Uterus (tissue), 4 donors: Measurements from ENCODE around the gene MRPS35. TPM values are rescaled to one million over a fixed set of nuclear protein-coding genes. Genes with fewer than 3 reads are reported as not detected.

Source experiments
- DNase-seq, 2 donors: peaks; one replicate each; pipeline ENCODE4 v3.0.0-alpha.2; 2019 to 2020
- H3K27ac ChIP-seq, 2 donors: fragments of 200-600 bp; sonication (generic); 1 replicate in 1 of 2; 2 replicates in 1 of 2; pipeline ENCODE4 v1.5.1; 2016 to 2018
- H3K27me3 ChIP-seq, 2 donors: fragments of 200-600 bp; sonication (generic); one replicate each; pipeline ENCODE4 v1.5.1; 2018 to 2019; ENCODE audit warnings: control low read depth in 1 of 2
- H3K36me3 ChIP-seq, 2 donors: fragments of 200-600 bp; sonication (generic); one replicate each; pipeline ENCODE4 v1.5.1; 2019; ENCODE audit warnings: control low read depth in 1 of 2
- H3K4me1 ChIP-seq, 2 donors: fragments of 200-600 bp; sonication (generic); one replicate each; pipeline ENCODE4 v1.5.1; 2018 to 2019; ENCODE audit warnings: control low read depth in 1 of 2
- H3K4me3 ChIP-seq, 2 donors: fragments of 200-600 bp; sonication (generic); 1 replicate in 1 of 2; 2 replicates in 1 of 2; pipeline ENCODE4 v1.5.1; 2018 to 2019; ENCODE audit warnings: mild to moderate bottlenecking in 1 of 2
- H3K9me3 ChIP-seq, 2 donors: fragments of 200-600 bp; sonication (generic); one replicate each; pipeline ENCODE4 v1.5.1; 2019; ENCODE audit warnings: control low read depth in 1 of 2
- CTCF ChIP-seq, 4 experiments: fragments of 200-600 bp in 2 of 4; fragments of 450-650 bp in 2 of 4; sonication (generic) in 2 of 4; IDR thresholded peaks; one replicate each; pipeline ENCODE4 v1.5.1; 2016 to 2019; ENCODE audit warnings: antibody characterized with exemption in 4 of 4, mild to moderate bottlenecking in 2 of 4, moderate library complexity in 1 of 4
- POLR2A ChIP-seq, 2 donors: fragments of 450-650 bp; IDR thresholded peaks; one replicate each; pipeline ENCODE4 v1.6.1; 2016; ENCODE audit warnings: antibody characterized with exemption in 2 of 2, mild to moderate bottlenecking in 1 of 2, moderate library complexity in 1 of 2
- intact Hi-C: fragments of 100-400 bp; cut with DNase I; formaldehyde crosslinking; loops from one replicate; pipeline ENCODE4 v1.15.1; 2023; ENCODE audit warnings: low total_unique reads
- small RNA-seq: library from RNA; depleted of rRNA; stranded (forward); fragments of <200 nt; gene quantifications from one replicate; pipeline ENCODE3, GENCODE V24; 2016
- total RNA-seq, 4 donors: library from RNA; depleted of rRNA in 3 of 4; stranded (reverse); fragments of >200 nt in 3 of 4; gene quantifications; one replicate each; pipeline versions ENCODE4 v1.1.0 to v1.2.4, GENCODE V29; 2014 to 2023
- donor health status: DM: yes; HTN: yes; CAD: no.

Gene MRPS35
- total RNA-seq, 4 donors from 2014 or later = 40.9 to 66.9 (median 55.9) TPM

- intact Hi-C loops = no loop called here
Observed at GRCh38 chr12:27801630-27802029, 91.0 kb downstream of the MRPS35 start.

DNA sequence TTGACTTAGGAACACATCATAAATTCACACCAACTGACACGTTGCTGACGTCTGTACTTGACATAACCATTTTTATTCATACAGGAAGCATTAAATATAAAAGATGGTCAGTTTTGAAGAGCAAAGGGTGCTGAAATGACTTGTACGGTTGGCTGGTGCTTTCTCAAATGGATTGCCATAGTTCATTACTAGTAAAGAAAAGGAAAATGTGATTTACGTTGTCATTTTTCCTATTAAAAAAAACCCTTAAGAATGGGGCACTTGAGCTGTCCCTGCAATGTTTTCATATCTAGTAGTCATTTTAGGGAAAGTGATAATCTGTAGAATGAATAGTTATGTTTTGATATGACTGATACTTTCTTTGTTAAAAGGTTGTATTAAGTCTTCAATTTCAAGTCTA, 91.9 kb downstream of the MRPS35 start:
- DNase-seq = no peak
- Histone ChIP-seq H3K4me3 (no peak overlapping the region), H3K27ac (no peak overlapping the region), H3K36me3 (no peaks in the 10 kb centered on the region), H3K27me3 (no peaks in the 10 kb centered on the region), H3K9me3 (no peaks in the 10 kb centered on the region), H3K4me1 (no peaks in the 10 kb centered on the region)
- TF ChIP-seq POLR2A (IDR thresholded peaks at IDR 0.05) (no peak), CTCF (IDR thresholded peaks at IDR 0.05) (no peak)
- intact Hi-C loops = no loop called here

More at GRCh38 chr12:27801630-27802029, 91.0 kb downstream of the MRPS35 start:
- H3K27ac ChIP-seq = no peak overlapping the region
- no peak for TF ChIP-seq CTCF (IDR thresholded peaks at IDR 0.05)
- TF ChIP-seq POLR2A (IDR thresholded peaks at IDR 0.05) = no peak
- H3K27me3 ChIP-seq = no peaks in the 10 kb centered on the region
- DNase-seq = no peak
- no peaks in the 10 kb centered on the region for H3K9me3 ChIP-seq
- H3K4me1 ChIP-seq = no peaks in the 10 kb centered on the region
- H3K36me3 ChIP-seq = no peaks in the 10 kb centered on the region
- no peak overlapping the region for H3K4me3 ChIP-seq

DNA sequence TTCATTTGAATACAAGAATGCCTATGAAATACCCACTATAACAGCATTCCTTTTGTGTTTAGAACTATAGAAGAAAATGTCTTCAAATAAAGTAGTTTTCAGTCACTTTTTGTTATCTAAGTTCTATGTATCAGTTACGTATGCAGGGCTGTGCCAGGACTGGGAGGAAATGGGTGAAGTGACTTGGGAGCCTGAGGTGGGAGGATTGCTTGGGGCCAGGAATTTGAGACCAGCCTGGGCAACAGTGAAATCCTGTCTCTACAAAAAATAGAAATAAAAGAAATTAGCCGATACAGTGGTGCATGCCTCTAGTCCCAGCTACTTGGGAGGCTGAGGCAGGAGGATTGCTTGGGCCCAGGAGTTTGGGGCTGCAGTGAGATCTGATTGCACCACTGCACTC, 92.3 kb downstream of the MRPS35 start:
- intact Hi-C loops = no loop called here
- Histone ChIP-seq H3K4me3 (no peak overlapping the region), H3K27ac (no peak overlapping the region), H3K27me3 (no peaks in the 10 kb centered on the region), H3K9me3 (no peaks in the 10 kb centered on the region), H3K4me1 (no peaks in the 10 kb centered on the region), H3K36me3 (no peaks in the 10 kb centered on the region)
- no peak for DNase-seq
- TF ChIP-seq POLR2A (IDR thresholded peaks at IDR 0.05) = no peak
- TF ChIP-seq CTCF (IDR thresholded peaks at IDR 0.05) = no peak

DNA sequence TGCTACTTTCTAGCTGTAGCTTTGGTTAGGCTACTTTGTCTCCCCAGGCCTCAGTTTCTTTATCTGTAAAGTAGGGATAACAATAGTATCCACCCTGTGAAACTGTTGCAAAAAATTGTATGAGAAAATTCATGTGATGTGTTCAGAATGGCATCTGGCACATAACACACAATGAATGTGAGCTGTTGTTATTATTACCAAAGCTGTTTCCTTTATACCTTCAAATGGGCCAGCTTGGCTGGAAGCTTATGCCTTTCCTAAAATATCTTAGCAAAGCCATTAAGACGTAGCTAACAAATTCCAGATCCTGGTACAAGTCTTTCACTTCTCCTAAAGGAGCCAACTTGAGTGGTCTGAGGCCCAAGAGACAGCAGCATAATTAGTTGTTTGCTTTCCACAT, 94.6 kb downstream of the MRPS35 start:
- Histone ChIP-seq H3K27ac (no peak overlapping the region), H3K27me3 (no peaks in the 10 kb centered on the region), H3K4me3 (no peak overlapping the region), H3K36me3 (no peaks in the 10 kb centered on the region), H3K9me3 (no peaks in the 10 kb centered on the region), H3K4me1 (no peaks in the 10 kb centered on the region)
- DNase-seq = no peak
- no peak for TF ChIP-seq POLR2A (IDR thresholded peaks at IDR 0.05)
- no peak for TF ChIP-seq CTCF (IDR thresholded peaks at IDR 0.05)
- intact Hi-C loops = no loop called here

Small RNAs within 50 kb of the gene (small RNA-seq; reads per million reads assigned to genes)
- not detected for gene RF00019

Other genes starting within 250 kb of the MRPS35 start
- 100 to 1,000 TPM in 1 of 4 donors, 10 to 100 TPM in 3; 43.8 to 139 (median 82.7) TPM for gene PPFIBP1, start 186.6 kb upstream of the MRPS35 start, total RNA-seq
- gene REP15, start 14.4 kb upstream of the MRPS35 start, total RNA-seq = 1 to 10 TPM in 2 of 4 donors, under 1 TPM in 1, not detected in 1; 0.29 to 1.9 (median 1.4) TPM
- 10 to 100 TPM; 40.9 to 56.1 (median 45.3) TPM for gene KLHL42, start 69.4 kb downstream of the MRPS35 start, total RNA-seq
- under 1 TPM in 2 of 4 donors, not detected in 2; 0.48 to 0.73 TPM for gene MANSC4, start 69.4 kb downstream of the MRPS35 start, total RNA-seq